GM18507 (cell line): ENCODE data around the gene RPL10.

Experiments used
- DNase-seq: peaks from one replicate; pipeline ENCODE4 v3.0.0; 2011; ENCODE audit warnings: low read depth; ENCODE audit not compliant: insufficient read length; ENCODE audit errors: extremely low spot score
- FAIRE-seq: peaks from 2 replicates; lab custom pipeline; 2011; peaks lifted over from hg19 to GRCh38; lab: Jason Lieb, UNC

Gene RPL10

GRCh38 chrX:154440623-154441357 lies 42.6 kb downstream of the RPL10 start:
- DNase-seq (no peak), FAIRE-seq (no peak)

DNA sequence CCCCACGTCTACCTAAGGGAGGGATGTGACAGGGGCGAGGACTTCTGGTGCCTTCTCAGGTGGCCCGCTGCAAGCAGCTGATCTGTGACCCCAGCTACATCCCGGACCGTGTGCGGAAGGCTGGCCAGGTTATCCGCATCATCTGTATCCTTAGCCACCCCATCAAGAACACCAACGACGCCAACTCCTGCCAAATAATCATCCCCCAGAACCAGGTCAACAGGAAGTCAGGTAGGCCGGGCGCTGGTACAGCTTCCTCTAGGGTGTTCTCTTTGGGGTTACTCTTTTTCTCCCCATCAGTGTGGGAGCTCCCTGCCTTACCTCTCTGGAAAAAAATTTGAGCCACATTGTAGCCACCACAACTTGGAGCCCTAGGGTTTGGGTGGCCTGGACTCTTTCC lies 43.4 kb downstream of the RPL10 start:
- FAIRE-seq = no peak
- DNase-seq = no peak

DNA sequence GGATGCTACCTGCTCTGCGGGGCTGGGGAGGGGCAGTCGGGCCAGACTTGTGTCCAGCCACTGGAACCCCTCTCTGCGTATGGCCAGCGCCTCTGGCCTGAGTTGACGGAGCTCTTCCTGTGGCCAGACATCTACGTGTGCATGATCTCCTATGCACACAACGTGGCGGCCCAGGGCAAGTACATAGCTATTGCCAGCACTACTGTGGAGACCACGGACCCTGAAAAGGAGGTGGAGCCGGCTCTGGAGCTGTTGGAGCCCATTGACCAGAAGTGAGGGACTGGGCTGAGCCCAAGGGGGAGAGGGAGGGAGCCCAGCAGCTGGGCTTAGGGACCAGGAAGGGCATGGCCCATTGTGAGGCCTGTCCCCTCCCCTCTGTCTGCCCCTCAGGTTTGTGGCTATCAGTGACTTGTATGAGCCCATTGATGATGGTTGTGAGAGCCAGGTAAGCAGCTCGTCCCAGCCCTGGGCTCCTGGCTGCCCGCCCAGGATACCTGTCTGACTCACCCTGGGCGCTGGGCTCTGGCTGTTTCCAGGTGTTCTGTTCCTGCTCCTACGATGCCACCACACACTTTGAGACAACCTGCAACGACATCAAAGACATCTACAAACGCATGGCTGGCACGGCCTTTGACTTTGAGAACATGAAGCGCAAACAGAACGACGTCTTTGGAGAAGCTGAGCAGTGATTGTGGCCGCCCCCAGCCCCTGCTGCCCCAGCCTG lies 44.0 kb downstream of the RPL10 start:
- no peak for DNase-seq
- FAIRE-seq = no peak

DNA sequence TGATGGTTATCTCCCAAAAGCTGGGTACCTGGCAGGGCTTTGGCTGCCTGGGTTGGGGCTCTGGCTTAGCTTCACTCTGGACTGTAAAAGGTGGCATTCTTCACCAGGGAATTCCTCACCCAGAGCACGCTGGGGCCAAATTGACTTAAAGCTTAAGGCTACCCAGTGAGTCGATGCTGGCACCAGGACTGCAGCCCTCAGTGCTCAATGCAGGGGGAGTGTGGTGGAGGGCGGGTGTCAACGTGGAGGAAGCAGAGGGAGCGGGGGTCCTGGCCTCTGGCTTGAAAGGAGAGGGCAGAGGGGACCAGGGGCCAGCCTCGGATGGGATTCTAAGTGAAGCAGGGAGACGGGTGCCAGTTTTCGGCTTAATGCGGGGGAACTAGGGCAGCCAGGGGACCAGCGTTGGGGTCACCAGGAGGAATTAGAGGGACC lies 45.3 kb downstream of the RPL10 start:
- DNase-seq (no peak), FAIRE-seq (no peak)

GRCh38 chrX:154443992-154444754 lies 46.0 kb downstream of the RPL10 start, which contains the start of gene FAM50A:
FAM50A (plus strand) TSS chrX:154444141; CDS start chrX:154444236, 95 bp downstream.
- peak; percentile 82 for FAIRE-seq
- peak; percentile 69 for DNase-seq

DNA sequence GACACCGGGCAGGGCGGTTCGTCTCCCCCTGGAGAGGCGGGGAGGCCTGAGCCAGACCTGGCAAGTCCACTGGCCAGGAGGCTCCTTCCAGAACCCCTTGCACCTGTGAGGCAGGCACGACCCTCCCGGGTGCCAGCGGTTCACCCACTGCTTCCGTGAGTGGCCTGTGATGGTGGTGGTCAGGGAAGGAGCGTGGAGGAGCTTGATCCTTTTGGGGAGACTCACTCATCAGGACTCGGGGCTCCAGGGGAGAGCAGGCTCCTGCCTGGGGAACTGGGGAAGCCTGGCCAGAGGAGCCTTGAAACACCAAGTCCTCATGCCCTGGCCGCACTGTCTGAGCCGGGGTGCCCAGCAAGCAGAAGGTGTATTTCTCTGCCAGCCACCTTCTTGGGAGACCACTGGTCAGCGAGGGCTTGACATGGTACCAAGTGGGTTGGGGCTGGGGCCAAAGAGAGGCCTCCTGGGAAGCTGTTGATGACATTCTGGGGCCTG lies 46.6 kb downstream of the RPL10 start:
- DNase-seq (no peak), FAIRE-seq (peak; percentile 9)

DNA sequence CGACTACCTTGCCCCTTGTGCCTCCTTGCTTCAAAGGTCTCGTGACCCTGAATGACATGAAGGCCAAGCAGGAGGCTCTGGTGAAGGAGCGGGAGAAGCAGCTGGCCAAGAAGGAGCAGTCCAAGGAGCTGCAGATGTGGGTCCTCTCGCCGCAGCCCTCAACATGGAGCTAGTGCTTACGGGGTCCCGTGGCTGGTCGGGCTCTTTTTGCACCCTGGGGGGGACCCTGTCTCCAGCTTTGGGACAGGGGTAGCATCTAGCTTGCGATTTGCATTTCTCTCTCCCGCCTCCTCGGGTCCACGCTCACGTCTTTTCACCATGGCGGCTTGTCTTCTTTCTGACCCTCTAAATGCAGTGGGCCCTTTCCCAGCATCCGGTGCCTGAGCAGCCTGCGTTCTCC lies 47.6 kb downstream of the RPL10 start:
- FAIRE-seq (no peak), DNase-seq (no peak)

GRCh38 chrX:154446430-154446829 lies 48.3 kb downstream of the RPL10 start:
- no peak for FAIRE-seq
- DNase-seq = no peak

DNA sequence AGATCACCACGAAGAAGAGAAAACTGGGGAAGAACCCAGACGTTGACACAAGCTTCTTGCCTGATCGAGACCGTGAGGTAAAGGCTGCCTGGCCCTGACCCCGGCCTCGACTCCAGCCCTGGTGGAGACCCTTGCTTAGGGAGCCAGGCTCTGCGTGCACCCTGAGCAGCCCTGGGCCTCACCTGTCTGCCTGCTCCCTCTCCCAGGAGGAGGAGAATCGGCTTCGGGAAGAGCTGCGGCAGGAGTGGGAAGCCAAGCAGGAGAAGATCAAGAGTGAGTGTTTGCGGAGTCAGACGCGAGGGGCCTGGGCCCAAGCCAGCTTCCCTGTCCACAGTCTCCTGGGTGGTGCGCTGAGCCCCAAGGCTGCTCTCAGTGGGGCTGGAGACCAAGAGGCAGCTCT lies 50.3 kb downstream of the RPL10 start:
- FAIRE-seq = no peak
- DNase-seq = no peak

DNA sequence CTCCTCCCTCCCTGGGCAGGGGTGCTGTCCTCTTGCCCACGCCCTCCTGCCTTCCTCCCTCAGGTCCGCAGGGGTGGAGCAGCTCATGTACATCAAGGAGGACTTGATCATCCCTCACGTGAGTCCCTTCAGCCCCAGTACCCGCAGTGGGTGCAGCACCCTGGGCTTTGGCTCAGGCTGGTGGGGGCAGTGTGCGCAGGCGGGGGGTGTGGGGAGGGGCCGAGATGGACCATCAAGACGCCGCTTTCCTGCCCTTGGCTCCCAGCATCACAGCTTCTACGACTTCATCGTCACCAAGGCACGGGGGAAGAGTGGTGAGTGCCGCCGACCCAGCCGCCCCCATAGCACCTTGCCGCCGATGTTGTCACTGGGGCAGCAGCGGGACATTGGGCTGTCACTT lies 51.4 kb downstream of the RPL10 start:
- FAIRE-seq (no peak), DNase-seq (no peak)

- FAIRE-seq = no peak
- no peak for DNase-seq
These were observed 52.1 kb downstream of the RPL10 start for GRCh38 chrX:154450312-154450711.
